Measurements from ENCODE around the gene CASP8AP2. TPM values are rescaled to one million over a fixed set of nuclear protein-coding genes. Genes with fewer than 3 reads are reported as not detected.
"Not testable (repeated sequence)": the region's sequence is repeated elsewhere in the genome, so short reads cannot be mapped to it uniquely, and the experiment has no call there.

The CASP8AP2 gene
- total RNA-seq (ENCODE audit: insufficient read depth, low replicate concordance) = 21.2 TPM

DNA sequence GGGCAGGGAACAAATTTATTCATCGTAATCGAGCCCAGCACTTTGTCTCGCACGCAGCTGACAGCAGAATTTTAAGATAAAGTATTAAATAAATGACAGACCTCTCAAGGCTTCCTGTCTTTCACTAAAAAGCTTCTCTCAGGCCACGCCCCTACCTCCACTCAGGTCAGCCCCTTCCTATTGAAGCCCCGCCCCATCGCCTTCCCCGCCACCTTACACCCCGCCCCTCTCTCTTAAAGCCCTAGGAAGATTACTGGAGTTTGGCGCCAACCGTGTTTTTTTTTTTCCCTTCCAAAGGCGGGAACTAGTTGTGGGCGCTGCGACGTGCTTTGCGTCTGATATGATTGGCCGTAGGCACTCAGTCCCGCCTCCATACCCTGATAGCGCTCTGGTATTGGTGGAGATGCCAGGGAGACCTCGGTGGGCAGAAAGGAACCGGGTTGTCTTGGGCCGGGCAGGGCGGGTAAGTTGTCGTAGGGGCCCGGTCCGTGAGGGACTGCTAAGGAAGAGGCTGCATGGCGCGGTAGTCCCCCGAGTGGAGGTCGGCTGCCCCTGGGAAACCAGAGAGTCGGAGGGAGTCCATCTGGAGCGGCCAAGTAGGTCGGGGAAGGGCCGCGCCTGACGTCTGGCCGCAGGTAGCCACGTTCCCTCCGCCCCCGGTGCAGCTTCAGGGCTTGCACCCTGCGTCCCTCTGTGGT is at the start of gene CASP8AP2:
Gene CASP8AP2, plus strand, starts transcription at position 409 of the 698 bp plus-strand sequence.
- DNase-seq (ENCODE audit: low spot score) = peak; percentile 100

DNA sequence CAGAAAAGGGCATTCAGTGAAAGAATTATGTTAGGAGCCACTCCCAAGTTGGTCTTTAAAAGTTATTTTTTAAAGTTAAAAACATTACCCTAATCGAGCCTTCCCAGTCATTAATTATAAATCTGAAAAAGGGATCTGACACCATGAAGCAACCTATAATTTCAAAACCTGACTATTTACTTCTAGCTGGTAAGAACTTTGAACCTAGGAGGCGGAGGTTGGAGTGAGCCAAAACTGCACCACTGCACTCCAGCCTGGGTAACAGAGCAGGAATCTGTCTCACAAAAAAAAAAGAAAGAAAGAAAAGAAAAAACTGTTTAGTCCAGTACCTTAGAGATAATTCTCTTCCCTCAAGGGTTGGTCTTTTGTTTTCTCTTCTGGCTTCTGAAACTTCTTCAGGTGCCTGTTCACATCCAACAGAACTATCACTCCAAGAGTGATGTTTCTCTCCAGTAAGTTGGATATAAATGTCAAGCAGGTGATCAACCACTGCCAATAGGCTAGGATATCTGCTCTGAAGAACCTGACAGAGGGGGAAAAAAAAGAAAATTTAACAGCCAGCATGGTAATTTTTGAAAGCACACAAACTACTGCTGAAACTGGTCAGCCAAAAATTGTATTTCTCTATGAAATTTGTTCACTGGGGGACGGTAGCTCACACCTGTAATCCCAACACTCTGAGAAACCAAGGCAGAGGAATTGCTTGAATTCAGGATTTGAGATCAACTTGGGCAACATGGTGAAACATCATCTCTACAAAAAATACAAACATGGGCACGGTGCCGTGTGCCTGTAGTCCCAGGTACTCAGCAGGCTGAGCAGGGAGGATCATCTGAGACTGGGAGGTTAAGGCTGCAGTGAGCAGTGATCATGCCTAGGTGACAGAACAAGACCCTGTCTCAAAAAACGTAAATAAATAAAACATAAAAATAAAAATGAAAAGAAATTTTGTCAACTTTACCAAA is 48.3 kb upstream of the CASP8AP2 start:
- no peak for DNase-seq (ENCODE audit: low spot score)

DNA sequence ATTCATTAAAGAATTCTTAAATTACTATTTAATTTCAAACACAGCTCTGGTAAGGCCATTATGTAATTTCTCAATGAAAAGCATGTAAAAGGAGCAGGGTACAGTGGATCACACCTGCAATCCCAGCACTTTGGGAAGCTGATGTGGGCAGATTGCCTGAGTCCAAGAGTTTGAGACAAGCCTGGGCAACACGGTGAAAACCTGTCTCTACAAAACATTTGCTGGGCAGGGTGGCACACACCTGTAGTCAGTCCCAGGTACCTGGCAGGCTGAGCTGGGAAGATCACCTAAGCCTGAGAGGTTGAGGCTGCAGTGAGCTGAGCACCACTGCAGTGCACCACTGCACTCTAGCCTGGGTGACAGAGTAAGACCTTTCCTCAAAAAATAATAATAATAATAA is 47.5 kb upstream of the CASP8AP2 start:
- no peak for DNase-seq (ENCODE audit: low spot score)

DNA sequence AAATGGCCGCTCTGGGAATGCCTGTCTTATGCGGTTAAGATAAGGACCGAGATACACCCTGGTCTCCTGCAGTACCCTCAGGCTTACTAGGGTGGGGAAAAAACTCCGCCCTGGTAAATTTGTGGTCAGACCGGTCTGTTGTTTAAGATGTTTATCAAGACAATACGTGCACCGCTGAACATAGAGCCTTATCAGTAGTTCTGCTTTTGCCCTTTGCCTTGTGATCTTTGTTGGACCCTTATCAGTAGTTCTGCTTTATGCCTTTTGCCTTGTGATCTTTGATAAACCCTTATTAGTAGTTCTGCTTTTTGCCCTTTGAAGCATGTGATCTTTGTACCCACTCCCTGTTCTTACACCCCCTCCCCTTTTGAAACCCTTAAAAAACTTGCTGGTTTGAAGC is 46.4 kb upstream of the CASP8AP2 start:
- DNase-seq (ENCODE audit: low spot score) = not testable (repeated sequence)

DNA sequence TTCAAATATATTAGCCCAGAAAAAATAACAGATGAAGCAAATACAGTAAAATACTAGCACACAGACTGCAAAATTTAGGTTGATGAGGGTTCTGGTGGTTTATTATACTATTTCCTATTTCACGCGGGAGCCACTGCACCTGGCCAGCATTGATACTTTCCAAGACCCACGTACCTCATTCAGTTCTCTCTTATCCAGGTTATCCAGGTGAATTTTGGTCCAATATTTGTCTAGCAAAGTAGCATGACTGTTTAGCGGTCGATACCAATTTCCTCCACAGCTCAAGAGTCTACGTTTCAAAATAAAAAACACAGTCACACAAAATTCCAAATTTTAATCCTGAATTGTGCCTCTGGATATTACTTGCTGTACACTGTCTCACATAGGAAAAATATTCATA is 44.8 kb upstream of the CASP8AP2 start:
- DNase-seq (ENCODE audit: low spot score) = no peak

DNA sequence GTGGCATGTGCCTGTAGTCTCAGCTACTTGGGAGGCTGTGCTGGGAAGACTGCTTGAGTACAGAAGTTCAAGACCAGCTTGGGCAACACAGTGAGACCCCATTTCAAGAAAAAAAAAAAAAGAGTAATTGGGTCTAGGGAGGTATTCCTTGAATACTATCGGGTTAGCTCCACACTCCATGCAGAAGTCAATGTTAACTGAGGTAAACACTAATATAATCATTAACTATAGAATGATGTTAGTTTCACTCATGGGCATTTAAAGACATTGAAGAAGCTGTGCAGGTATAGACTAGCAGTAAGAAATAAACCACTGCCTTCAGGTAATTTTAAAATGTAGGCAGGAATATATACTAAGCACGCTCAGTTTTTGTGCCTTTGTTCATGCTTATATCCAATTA is 42.7 kb upstream of the CASP8AP2 start:
- DNase-seq (ENCODE audit: low spot score) = no peak

DNA sequence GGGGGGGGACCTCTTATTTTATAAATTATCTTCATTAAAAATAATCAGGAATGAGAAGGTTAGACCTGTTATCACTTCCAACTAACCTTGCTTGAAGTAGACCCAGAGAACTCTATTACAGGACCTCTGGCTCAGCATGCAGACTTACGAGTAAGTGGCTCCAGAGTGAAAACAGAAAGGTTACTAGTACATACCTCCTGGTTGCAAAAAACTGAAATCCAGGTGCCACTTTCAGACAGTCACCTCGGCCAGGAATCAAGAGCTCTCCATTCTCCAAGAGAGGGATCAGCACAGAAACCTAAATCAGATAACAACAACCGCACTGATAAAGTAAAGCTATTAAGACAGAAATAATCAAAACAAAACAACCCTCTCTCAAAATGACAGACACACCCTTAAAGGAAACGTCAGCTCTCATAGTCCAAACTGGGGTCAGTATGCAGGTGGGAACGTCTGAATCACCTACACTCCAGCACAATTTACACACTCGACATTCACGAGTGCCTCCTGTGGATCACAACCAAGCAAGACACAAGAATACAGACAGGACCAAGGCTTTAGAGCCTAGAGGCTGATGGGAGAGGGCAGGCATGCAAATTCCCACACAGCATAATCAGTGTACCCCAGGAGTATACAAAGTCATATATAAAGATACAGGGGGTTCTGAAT is 41.9 kb upstream of the CASP8AP2 start:
- DNase-seq (ENCODE audit: low spot score) = no peak

DNA sequence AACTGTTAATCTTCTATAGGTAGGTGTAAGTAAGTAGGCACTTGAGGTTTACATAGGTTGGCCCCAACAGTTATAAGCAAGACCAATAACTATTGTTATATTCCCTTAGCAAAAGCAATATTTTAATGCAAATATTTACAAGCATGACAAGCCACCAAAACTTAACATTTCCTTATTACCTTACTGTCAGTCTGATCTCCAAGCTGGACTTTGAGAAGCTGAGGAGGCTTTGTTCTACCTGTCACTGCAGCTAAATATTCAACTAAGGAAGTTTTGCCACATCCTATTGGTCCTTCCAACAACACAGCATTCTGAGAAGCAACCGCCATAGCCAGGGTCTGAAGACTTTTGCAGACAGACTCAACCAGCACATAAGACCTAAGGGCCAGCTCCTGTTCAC is 39.7 kb upstream of the CASP8AP2 start:
- DNase-seq (ENCODE audit: low spot score) = no peak

DNA sequence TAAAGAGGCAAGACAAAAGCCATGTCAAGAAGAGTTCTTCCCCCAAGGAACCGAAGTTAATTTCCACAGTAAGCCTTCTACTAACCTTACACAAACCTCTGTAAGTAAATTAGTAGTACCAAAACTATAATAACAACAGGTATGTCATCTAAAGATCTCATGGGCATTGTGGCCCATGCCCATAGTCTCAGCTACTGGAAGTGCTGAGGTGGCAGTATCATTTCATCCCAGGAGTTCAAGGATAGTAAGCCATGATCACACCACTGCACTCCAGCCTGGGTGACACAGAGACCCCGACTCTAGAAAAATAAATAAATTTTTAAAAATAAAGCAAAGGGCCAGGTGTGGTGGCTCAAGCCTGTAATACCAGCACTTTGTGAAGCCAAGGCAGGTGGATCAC is 39.3 kb upstream of the CASP8AP2 start:
- no peak for DNase-seq (ENCODE audit: low spot score)

DNA sequence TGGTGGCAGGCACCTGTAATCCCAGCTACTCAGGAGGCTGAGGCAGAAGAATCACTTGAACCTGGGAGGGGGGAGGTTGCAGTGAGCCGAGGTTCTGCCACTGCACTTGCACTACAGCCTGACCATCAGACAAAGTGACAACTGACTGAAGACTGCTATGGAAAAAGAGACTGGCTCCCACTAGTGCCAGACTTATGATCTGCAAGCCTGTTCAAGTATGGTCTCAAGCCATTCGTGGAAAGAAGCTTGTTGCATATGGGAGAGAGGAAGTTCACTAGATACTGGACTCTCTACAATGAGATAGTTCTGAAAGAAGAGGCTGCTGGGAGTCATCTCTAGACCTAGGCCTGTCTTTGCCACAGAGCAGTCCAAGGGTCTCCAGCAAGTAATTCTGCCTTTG is 36.8 kb upstream of the CASP8AP2 start:
- peak; percentile 20 for DNase-seq (ENCODE audit: low spot score)

DNA sequence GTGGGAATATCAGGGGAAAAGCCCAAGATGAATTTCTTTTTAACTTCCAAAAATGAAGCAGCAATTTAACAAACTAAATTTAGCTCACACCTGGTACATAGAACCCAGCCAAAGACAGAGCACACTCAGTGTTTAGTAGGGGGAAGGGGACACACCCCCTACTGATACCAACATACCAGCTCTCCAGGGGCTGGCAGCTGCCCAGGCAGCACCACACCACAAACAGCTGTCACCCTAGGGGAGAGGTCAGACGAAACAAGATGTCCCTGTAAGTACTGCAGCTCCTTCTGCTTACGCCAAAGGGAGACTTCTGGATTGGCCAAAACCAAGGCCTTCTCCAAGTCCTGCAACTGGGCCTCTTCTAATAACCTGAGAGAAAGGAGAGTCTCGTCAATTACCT is 36.1 kb upstream of the CASP8AP2 start:
- no peak for DNase-seq (ENCODE audit: low spot score)

DNA sequence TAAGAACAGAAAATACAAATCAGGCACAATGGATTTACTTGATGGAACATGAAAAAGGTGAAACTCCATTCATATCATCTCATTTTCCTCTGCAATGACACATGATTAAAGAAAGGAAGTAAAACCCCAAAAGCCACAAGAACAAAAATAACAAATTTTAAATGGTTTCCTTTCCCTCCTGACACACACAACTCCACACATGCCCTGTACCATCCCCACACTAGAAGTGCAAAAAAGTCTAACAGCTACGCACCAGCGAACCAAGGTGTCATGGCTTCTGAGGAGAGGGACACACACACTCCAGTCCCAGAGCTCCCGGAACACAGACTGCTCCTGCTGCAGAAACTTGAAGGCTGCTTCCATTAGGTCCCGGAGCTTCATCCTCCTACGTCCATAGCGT is 35.4 kb upstream of the CASP8AP2 start:
- no peak for DNase-seq (ENCODE audit: low spot score)

DNA sequence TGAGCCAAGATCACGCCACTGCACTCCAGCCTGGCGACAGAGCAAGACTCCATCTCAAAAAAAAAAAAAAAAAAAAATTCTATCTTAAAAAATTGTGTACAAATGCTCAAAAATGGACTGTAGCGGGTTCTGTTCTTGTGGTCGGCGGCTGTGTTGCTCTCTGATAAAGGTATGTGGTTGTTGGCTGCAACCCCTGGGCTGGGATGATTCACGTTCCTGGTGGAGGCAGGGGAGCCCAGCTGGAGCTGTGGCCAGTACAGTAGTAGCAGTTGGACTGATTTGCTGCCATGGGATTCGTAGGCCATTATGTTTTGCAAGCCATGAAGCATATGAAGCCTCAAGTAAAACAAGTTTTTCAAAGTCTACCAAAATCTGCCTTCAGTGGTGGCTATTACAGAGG is 32.4 kb upstream of the CASP8AP2 start:
- DNase-seq (ENCODE audit: low spot score) = no peak

DNA sequence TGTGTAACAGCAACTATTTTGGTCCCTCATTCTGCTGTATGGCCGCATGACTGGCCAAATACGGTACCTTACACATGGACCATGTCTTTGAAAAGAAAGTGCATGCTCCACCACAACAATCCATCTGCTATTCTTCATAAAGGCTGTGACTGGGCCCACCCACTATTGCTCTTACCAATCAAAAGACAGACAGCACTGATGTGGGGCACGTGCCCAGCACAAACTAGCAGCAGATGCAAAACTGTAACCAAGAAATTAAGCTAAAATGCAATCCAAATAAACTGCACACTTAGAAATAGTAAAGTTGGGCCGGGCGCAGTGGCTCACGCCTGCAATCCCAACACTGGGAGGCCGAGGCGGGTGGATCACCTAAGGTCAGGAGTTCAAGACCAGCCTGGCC is 30.6 kb upstream of the CASP8AP2 start:
- DNase-seq (ENCODE audit: low spot score) = no peak

DNA sequence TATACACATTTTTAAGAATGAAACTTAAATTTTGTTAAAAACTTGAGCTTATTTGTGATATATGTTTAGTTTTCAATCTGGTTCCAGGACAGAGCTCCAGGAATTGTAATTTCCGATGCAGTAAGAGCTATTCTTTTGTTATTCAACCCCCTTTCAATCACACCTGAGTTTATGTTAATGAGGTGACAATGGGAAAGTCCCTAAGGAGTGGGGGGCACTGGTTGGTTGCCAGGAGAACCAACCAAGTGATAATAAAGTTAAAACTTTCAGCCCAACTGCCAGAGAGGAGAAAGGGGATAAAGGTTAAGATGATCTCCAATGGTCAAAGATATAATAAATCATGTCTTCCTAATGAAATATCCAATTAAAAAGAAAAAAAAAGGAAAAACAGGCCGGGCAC is 29.9 kb upstream of the CASP8AP2 start:
- no peak for DNase-seq (ENCODE audit: low spot score)

DNA sequence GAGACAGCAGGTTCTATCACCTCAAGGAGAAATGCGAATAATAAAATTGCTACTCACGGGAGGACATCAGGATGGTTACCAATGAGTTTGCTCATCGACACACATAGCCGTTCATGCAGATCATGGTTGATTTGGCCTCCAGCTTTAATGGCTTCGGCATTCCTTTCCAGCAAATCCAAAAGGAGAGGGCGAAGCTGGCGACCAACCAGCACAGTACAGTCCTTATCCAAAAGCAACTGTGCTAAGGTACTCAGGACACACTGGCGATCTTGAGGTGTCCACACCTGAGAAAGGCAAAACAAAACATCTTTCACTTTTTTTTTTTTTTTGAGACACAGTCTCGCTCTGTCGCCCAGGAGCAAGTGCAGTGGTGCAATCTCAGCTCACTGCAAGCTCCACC is 26.4 kb upstream of the CASP8AP2 start:
- DNase-seq (ENCODE audit: low spot score) = no peak

DNA sequence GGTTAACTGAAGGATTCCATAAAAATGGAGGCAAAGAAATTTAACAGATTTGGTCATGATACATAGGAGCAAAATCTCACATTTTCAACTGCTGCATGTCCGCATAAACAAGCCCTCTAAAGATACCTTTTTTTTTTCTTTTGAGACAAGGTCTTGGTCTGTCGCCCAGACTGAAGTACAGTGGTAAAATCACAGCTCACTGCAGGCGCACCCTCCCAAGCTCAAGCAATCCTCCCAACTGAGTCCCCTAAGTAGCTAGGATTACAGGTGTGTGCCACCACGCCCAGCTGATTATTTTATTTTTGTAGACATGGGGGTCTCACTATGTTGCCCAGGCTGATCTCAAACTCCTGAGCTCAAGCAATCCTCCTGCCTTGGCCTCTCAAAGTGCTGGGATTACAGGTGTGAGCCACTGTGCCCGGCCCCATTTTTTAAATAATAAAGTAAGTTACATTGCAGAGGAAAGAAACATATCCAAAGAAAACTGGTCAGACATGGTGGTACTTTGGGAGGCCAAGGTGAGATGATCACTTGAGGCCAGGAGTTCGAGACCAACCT is 23.8 kb upstream of the CASP8AP2 start:
- DNase-seq (ENCODE audit: low spot score) = no peak

DNA sequence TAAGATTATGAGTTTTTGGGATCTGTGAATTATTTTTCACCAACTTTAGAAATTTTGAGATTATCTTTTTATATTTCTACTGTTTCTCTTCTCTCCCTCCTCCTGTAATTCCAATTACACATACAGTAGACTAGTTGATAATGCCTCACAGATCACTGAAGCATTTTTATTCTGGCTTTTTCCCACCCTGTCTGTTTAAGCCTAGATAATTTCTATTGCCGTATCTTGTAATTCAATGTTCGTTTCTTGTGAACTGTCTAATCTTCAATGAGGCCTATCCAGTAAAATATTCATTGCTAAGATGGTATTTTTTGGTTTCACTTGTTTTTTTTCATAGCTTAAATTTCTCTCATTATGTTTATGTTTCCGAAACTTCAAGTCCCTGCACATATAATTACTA is 22.1 kb upstream of the CASP8AP2 start:
- DNase-seq (ENCODE audit: low spot score) = no peak

DNA sequence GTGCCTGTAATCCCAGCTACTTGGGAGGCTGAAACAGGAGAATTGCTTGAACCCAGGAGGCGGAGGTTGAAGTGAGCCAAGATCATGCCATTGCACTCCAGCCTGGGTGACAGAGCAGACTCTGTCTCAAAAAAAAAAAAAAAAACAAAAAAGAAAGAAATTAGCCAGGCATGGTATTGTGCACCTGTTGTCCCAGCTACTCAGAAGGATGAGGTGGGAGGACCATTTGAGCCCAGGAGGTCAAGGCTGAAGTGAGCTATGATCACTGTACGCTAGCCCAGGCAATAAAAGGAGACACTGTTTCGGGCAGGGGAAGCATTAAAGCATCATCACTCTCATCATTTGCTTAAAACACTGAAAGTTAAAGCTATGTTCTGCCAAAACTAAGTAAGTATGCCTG is 16.3 kb upstream of the CASP8AP2 start:
- not testable (repeated sequence) for DNase-seq (ENCODE audit: low spot score)

DNA sequence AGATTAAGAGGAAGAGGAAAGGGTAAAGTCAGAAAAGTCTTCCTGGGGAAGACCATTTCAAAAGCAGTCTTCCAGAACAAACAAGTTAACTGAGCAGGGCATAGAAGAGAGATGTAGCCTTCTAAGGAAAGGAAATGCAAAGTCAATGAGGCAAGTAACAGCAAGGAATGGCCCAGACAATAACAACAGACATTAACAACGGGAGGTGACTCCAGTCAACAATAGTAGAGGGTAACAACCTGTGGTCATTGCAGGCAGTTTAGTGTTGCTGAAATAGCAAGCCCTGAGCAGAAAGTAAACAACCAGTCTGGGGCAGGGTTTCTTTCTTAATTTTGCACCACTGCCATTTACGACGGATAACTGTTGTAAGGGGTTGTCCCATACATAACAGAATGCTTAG is 12.2 kb upstream of the CASP8AP2 start:
- DNase-seq (ENCODE audit: low spot score) = no peak

DNA sequence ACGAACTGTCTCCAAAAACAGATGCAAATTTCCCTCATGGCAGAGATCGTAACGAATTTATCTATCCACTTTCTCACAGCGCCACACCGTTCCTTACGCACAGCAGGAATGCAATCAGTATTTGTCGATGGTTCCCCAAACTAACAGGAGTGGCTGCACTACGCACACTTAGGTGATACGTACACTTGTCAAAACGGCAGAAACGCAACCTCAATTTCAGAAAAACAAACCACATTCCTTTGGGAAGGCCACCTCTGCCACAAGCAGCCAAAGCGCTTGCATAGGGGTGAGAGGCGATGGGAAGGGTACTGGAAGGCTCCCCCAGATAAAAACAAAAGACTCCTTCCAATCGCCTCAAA is 10.7 kb upstream of the CASP8AP2 start:
- DNase-seq (ENCODE audit: low spot score) = peak; percentile 29
